Measurements from ENCODE around the gene CYP4A11.
"Not testable (repeated sequence)": the region's sequence is repeated elsewhere in the genome, so short reads cannot be mapped to it uniquely, and the experiment has no call there.

CYP4A11 gene

GRCh38 chr1:46910790-46911189, 30.5 kb downstream of the CYP4A11 start:
- DNase-seq (ENCODE audit: low spot score): no peak

- DNase-seq (ENCODE audit: low spot score): no peak
Measured at GRCh38 chr1:46903481-46903880, 37.8 kb downstream of the CYP4A11 start.

- no peak for DNase-seq (ENCODE audit: low spot score)
Measured at GRCh38 chr1:46900401-46900800, 40.9 kb downstream of the CYP4A11 start.

- DNase-seq (ENCODE audit: low spot score): not testable (repeated sequence)
Measured at GRCh38 chr1:46881656-46882055, 59.6 kb downstream of the CYP4A11 start.
